MM.1S (cell line): Measurements from ENCODE around the gene ADGRV1.

ENCODE experiments used
- CTCF ChIP-seq: fragments of 300-600 bp; sonication (generic); IDR thresholded peaks from 2 replicates; pipeline ENCODE4 v1.5.1; 2016; ENCODE audit warnings: antibody characterized with exemption, low read length, mixed read lengths
- EZH2 ChIP-seq: fragments of 300-600 bp; sonication (generic); optimal IDR thresholded peaks from 2 replicates; pipeline ENCODE3; 2017; ENCODE audit warnings: low read depth, mild to moderate bottlenecking, antibody characterized with exemption, low read length, mixed read lengths
- EZH2phosphoT487 ChIP-seq: fragments of 300-600 bp; sonication (generic); IDR thresholded peaks from 2 replicates; pipeline ENCODE4 v1.6.1; 2018; ENCODE audit warnings: antibody characterized with exemption, low read length

DNA sequence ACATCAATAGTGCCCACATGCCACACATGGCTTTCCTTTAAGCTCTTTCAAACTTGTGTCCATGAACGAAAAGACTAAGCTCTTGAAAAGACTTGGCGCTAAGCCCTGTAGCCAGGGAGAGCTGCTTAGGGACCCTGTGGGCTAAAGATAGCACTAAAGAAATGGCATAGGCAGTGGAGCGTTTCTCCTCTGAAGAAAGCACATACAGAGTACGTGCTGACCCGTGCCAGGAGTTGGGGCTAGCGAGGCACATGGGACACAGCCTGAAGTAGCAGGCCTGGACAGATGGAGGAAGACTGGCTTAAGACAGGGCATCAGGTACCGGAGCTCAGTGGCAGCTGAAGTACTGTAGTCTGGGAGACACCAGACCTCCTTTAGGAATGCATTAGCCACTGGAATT lies 39.7 kb downstream of the ADGRV1 start:
- TF ChIP-seq CTCF (no peak), EZH2 (no peak), EZH2phosphoT487 (no peak)
